B cell (primary cell): Measurements from ENCODE around the gene CYFIP2. TPM values are rescaled to one million over a fixed set of nuclear protein-coding genes. Genes with fewer than 3 reads are reported as not detected.

Experiments used
- ATAC-seq: fragments of 200-7000 bp; cut with Tn5 transposase; one replicate; pipeline ENCODE4 v1.10.0; 2021; ENCODE audit warnings: low read depth, mild to moderate bottlenecking, moderate number of reproducible peaks, moderate library complexity
- CTCF ChIA-PET: fragments of 350-600 bp; sonication (Branson Sonifier 250); formaldehyde crosslinking; loops from one replicate; lab custom pipeline; 2021; ENCODE audit warnings: antibody characterized with exemption, inconsistent platforms; lab: Charles Lee
- POLR2A ChIA-PET: fragments of 350-600 bp; sonication (Branson Sonifier 250); formaldehyde crosslinking; loops from one replicate; lab custom pipeline; 2021; ENCODE audit warnings: antibody characterized with exemption; lab: Charles Lee
- DNase-seq: peaks from one replicate; pipeline ENCODE4 v3.0.0; 2013
- H2AFZ ChIP-seq: 2 replicates; pipeline ENCODE4 v1.6.1; 2012; ENCODE audit warnings: mild to moderate bottlenecking, low read depth, low read length; ENCODE audit not compliant: insufficient read depth, poor library complexity, severe bottlenecking
- H3K27ac ChIP-seq, 2 donors: 1 replicate in 1 of 2; 2 replicates in 1 of 2; pipeline ENCODE4 v1.5.1; 2012 to 2013; ENCODE audit warnings: low read length in 2 of 2, mild to moderate bottlenecking in 2 of 2, moderate library complexity in 1 of 2
- H3K27me3 ChIP-seq, 4 experiments: fragments of 200-600 bp in 1 of 4; sonication (generic) in 1 of 4; replicated peaks in 1 of 4; 1 replicate in 2 of 4; 2 replicates in 2 of 4; pipeline versions ENCODE4 v1.6.1 to v1.7.0; 2013 to 2016; ENCODE audit warnings: low read length in 3 of 4, mild to moderate bottlenecking in 2 of 4, mixed read lengths in 1 of 4, moderate library complexity in 1 of 4; ENCODE audit not compliant: insufficient read depth in 4 of 4, control insufficient read depth in 3 of 4; ENCODE audit errors: control extremely low read depth in 1 of 4
- H3K36me3 ChIP-seq, 2 experiments: replicated peaks in 1 of 2; 1 replicate in 1 of 2; 2 replicates in 1 of 2; pipeline versions ENCODE4 v1.6.1 to v1.7.1; 2013; ENCODE audit warnings: low read length in 1 of 2; ENCODE audit not compliant: insufficient read depth in 2 of 2, control insufficient read depth in 1 of 2; ENCODE audit errors: control extremely low read depth in 1 of 2, extremely low read depth in 1 of 2
- H3K4me1 ChIP-seq, 2 donors: fragments of 200-600 bp in 1 of 2; sonication (generic) in 1 of 2; 1 replicate in 1 of 2; 2 replicates in 1 of 2; pipeline versions ENCODE4 v1.5.1 to v1.6.1; 2013 to 2017; ENCODE audit warnings: low read length in 2 of 2; ENCODE audit not compliant: control insufficient read depth in 2 of 2, insufficient read depth in 2 of 2
- H3K4me2 ChIP-seq: replicated peaks from 2 replicates; pipeline ENCODE3; 2012; ENCODE audit warnings: mild to moderate bottlenecking, low read depth, low read length; ENCODE audit not compliant: poor library complexity, severe bottlenecking
- H3K4me3 ChIP-seq, 5 experiments: fragments of 200-600 bp in 1 of 5; sonication (generic) in 1 of 5; 1 replicate in 3 of 5; 2 replicates in 2 of 5; pipeline versions ENCODE4 v1.5.1 to v1.7.0; 2011 to 2016; ENCODE audit warnings: low read length in 4 of 5, mild to moderate bottlenecking in 4 of 5, low read depth in 2 of 5, control low read depth in 1 of 5, moderate library complexity in 1 of 5; ENCODE audit not compliant: insufficient read depth in 1 of 5; ENCODE audit errors: control extremely low read depth in 1 of 5, extremely low read depth in 1 of 5
- H3K79me2 ChIP-seq: fragments of 200-600 bp; sonication (generic); one replicate; pipeline ENCODE4 v1.6.0; 2016; ENCODE audit warnings: low read length; ENCODE audit not compliant: control insufficient read depth, insufficient read depth
- H3K9ac ChIP-seq: fragments of 200-600 bp; sonication (generic); 2 replicates; pipeline ENCODE4 v1.6.1; 2017; ENCODE audit warnings: mild to moderate bottlenecking, low read length, moderate library complexity
- H3K9me3 ChIP-seq, 3 donors: one replicate each; pipeline versions ENCODE4 v1.6.1 to v1.7.1; 2013; ENCODE audit warnings: low read length in 2 of 3; ENCODE audit not compliant: control insufficient read depth in 2 of 3, insufficient read depth in 1 of 3; ENCODE audit errors: control extremely low read depth in 1 of 3
- H4K20me1 ChIP-seq: 2 replicates; pipeline ENCODE4 v1.6.0; 2012; ENCODE audit warnings: mild to moderate bottlenecking, low read length; ENCODE audit not compliant: insufficient read depth, control insufficient read depth, poor library complexity, severe bottlenecking
- H3K27ac Mint-ChIP-seq: one replicate; pipeline ENCODE4 v1.8.0; 2021; ENCODE audit warnings: mixed read lengths
- H3K27me3 Mint-ChIP-seq: one replicate; pipeline ENCODE4 v1.8.0; 2021; ENCODE audit warnings: mixed read lengths
- H3K4me1 Mint-ChIP-seq: one replicate; pipeline ENCODE4 v1.8.0; 2021; ENCODE audit warnings: mixed read lengths
- H3K4me3 Mint-ChIP-seq: one replicate; pipeline ENCODE4 v1.8.0; 2021; ENCODE audit warnings: mixed read lengths
- H3K9me3 Mint-ChIP-seq: one replicate; pipeline ENCODE4 v1.8.0; 2022; ENCODE audit warnings: mixed read lengths; ENCODE audit not compliant: insufficient read depth
- EZH2 ChIP-seq: IDR thresholded peaks from 2 replicates; pipeline ENCODE4 v1.6.1; 2012; ENCODE audit warnings: borderline replicate concordance, low read depth, mild to moderate bottlenecking, moderate library complexity, low read length; ENCODE audit not compliant: insufficient read depth, poor library complexity, severe bottlenecking
- WGBS: methylation state at CpG from one replicate; pipeline ENCODE4 v1.1.5; 2013; ENCODE audit warnings: missing lambda C conversion rate; ENCODE audit not compliant: insufficient coverage; 5-methylcytosine and 5-hydroxymethylcytosine counted together
- intact Hi-C: fragments of 100-400 bp; cut with micrococcal nuclease; formaldehyde crosslinking; loops from one replicate; pipeline ENCODE4 v1.10.0; 2022
- polyA plus RNA-seq: library from polyadenylated mRNA; depleted of rRNA; stranded (reverse); fragments of >200 nt; gene quantifications from 2 replicates; pipeline ENCODE4 v1.2.3, GENCODE V29; 2012
- total RNA-seq, 2 donors: library from RNA; stranded (reverse); fragments of 120-200 nt in 1 of 2; gene quantifications; 1 replicate in 1 of 2; 2 replicates in 1 of 2; pipeline versions ENCODE4 v1.2.3 to v1.2.4, GENCODE V29; 2013 to 2022
- TF ChIP-seq, protein P1 (sequence below): fragments of 200-600 bp; IDR thresholded peaks from one replicate; pipeline ENCODE4 v1.8.0; 2022; ENCODE audit warnings: antibody characterized with exemption, mild to moderate bottlenecking

Gene CYFIP2
- total and polyA plus RNA-seq, 2 donors (not counting 1 experiment from before 2014, with no cell fraction given): 231 to 663 TPM

GRCh38 chr5:157308836-157309465, 43.0 kb downstream of the CYFIP2 start:
- Histone ChIP-seq H2AFZ (no peak overlapping the region), H3K4me3 (no peak overlapping the region), H3K27ac (peak overlapping the region; percentile 11 to 79), H3K4me1 (peaks cover 18 to 43% of the 10 kb centered on the region in 2 donors), H3K79me2 (peaks cover 23% of the 10 kb centered on the region), H3K27me3 (no peaks in the 10 kb centered on the region), H4K20me1 (no peaks in the 10 kb centered on the region), H3K36me3 (peaks cover 0 to 74% of the 10 kb centered on the region in 2 experiments), H3K4me2 (no peak overlapping the region), H3K9me3 (peaks cover 0 to 6% (median 0%) of the 10 kb centered on the region in 3 donors), H3K9ac (no peak overlapping the region)
- 58% methylated on average over 5 of the region's 8 CpGs for WGBS
- TF ChIP-seq, protein P1, sequence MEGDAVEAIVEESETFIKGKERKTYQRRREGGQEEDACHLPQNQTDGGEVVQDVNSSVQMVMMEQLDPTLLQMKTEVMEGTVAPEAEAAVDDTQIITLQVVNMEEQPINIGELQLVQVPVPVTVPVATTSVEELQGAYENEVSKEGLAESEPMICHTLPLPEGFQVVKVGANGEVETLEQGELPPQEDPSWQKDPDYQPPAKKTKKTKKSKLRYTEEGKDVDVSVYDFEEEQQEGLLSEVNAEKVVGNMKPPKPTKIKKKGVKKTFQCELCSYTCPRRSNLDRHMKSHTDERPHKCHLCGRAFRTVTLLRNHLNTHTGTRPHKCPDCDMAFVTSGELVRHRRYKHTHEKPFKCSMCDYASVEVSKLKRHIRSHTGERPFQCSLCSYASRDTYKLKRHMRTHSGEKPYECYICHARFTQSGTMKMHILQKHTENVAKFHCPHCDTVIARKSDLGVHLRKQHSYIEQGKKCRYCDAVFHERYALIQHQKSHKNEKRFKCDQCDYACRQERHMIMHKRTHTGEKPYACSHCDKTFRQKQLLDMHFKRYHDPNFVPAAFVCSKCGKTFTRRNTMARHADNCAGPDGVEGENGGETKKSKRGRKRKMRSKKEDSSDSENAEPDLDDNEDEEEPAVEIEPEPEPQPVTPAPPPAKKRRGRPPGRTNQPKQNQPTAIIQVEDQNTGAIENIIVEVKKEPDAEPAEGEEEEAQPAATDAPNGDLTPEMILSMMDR: peak; percentile 52
- TF ChIP-seq EZH2: no peak
- POLR2A ChIA-PET: interaction anchor here (0.6 to 1.6 kb wide), 2 partner anchors 44 to 45 kb away, joined by 3 to 9 read pairs; no protein-coding TSS in a partner anchor
- intact Hi-C loops: no loop called here
- H3K4me1 Mint-ChIP-seq: peaks cover 49% of the 10 kb centered on the region
- peak overlapping the region; percentile 87 for H3K27ac Mint-ChIP-seq
- DNase-seq (peak; percentile 38), ATAC-seq (peak; percentile 34)
- no peak overlapping the region for H3K4me3 Mint-ChIP-seq
- CTCF ChIA-PET: interaction anchor here (0.7 to 18.5 kb wide), 14 partner anchors 9 to 159 kb away, joined by 3 to 321 read pairs (median 6); partner anchors contain the start of gene CYFIP2
- H3K9me3 Mint-ChIP-seq: no peaks in the 10 kb centered on the region
- no peaks in the 10 kb centered on the region for H3K27me3 Mint-ChIP-seq

- H3K4me3 ChIP-seq: no peak overlapping the region
- H2AFZ ChIP-seq: no peak overlapping the region
- peaks cover 0 to 6% (median 0%) of the 10 kb centered on the region in 3 donors for H3K9me3 ChIP-seq
- no peaks in the 10 kb centered on the region for H3K27me3 ChIP-seq
- DNase-seq (no peak), ATAC-seq (no peak)
- H3K9me3 Mint-ChIP-seq: no peaks in the 10 kb centered on the region
- no peak overlapping the region for H3K9ac ChIP-seq
- H3K4me2 ChIP-seq: no peak overlapping the region
- peaks cover 23% of the 10 kb centered on the region for H3K79me2 ChIP-seq
- POLR2A ChIA-PET: interaction anchor here (1.6 kb wide), 1 partner anchor 45 kb away, joined by 9 read pairs; no protein-coding TSS in a partner anchor
- 97% methylated on average over 14 of the region's 14 CpGs for WGBS
- intact Hi-C loops: no loop called here
- H3K36me3 ChIP-seq: peaks cover 0 to 75% of the 10 kb centered on the region in 2 experiments
- H3K4me1 ChIP-seq: peaks cover 18 to 43% of the 10 kb centered on the region in 2 donors
- H3K27ac ChIP-seq: no peak overlapping the region
- peaks cover 49% of the 10 kb centered on the region for H3K4me1 Mint-ChIP-seq
- H3K27ac Mint-ChIP-seq: peak overlapping the region; percentile 87
- no peak overlapping the region for H3K4me3 Mint-ChIP-seq
- CTCF ChIA-PET: interaction anchor here (0.7 to 18.5 kb wide), 9 partner anchors 15 to 161 kb away, joined by 3 to 321 read pairs (median 8); no protein-coding TSS in a partner anchor
- H3K27me3 Mint-ChIP-seq: no peaks in the 10 kb centered on the region
- no peak for TF ChIP-seq EZH2
- TF ChIP-seq, protein P1: no peak
- no peaks in the 10 kb centered on the region for H4K20me1 ChIP-seq
Observed at GRCh38 chr5:157309796-157310195, 43.9 kb downstream of the CYFIP2 start.
